GM12878 (cell line): Measurements from ENCODE around the gene CATSPER3. TPM values are rescaled to one million over a fixed set of nuclear protein-coding genes. Genes with fewer than 3 reads are reported as not detected.

ENCODE experiments used
- ATAC-seq: fragments of 200-7000 bp; cut with Tn5 transposase; 3 replicates; pipeline ENCODE4 v1.9.1; 2020; ENCODE audit warnings: mild to moderate bottlenecking, moderate library complexity
- BruUV-seq: library from RNA; stranded (reverse); fragments of 400-500 nt; replicated peaks from 2 replicates; lab custom pipeline; 2021; lab: Mats Ljungman, UMichigan
- CTCF ChIA-PET: fragments of 300-600 bp; sonication (Branson Sonifier 250); formaldehyde crosslinking; extraction: SDS; loops from one replicate; lab custom pipeline; 2021; ENCODE audit warnings: inconsistent platforms; lab: Yijun Ruan, JAX
- POLR2A ChIA-PET: fragments of 350-600 bp; formaldehyde crosslinking; extraction: SDS; loops from one replicate; lab custom pipeline; 2021; ENCODE audit warnings: inconsistent platforms; lab: Charles Lee
- RAD21 ChIA-PET: fragments of 300-600 bp; sonication (Branson Sonifier 250); formaldehyde crosslinking; loops from one replicate; lab custom pipeline; 2023; ENCODE audit warnings: antibody characterized with exemption; ENCODE audit not compliant: unreplicated experiment; lab: Charles Lee
- SMC1A ChIA-PET: fragments of 300-600 bp; sonication (Branson Sonifier 250); formaldehyde crosslinking; loops from one replicate; lab custom pipeline; 2023; ENCODE audit not compliant: unreplicated experiment, uncharacterized antibody; lab: Charles Lee
- DNase-seq: peaks from one replicate; pipeline ENCODE4 v3.0.0-alpha.2; 2011; ENCODE audit warnings: low read depth, low spot score
- FAIRE-seq: peaks from 3 replicates; lab custom pipeline; 2011; peaks lifted over from hg19 to GRCh38; lab: Jason Lieb, UNC
- H2AFZ ChIP-seq: 2 replicates; pipeline ENCODE4 v1.6.0; 2011; ENCODE audit warnings: low read depth, low read length, control low read depth; ENCODE audit not compliant: control insufficient read depth
- H3K27ac ChIP-seq: 2 replicates; pipeline ENCODE4 v1.5.1; 2011; ENCODE audit warnings: control low read depth; ENCODE audit not compliant: control insufficient read depth, insufficient read depth
- H3K27me3 ChIP-seq, 2 experiments: replicated peaks in 1 of 2; 2 replicates each; pipeline versions ENCODE4 v1.6.0 to v1.6.1; 2011; ENCODE audit warnings: low read length in 1 of 2; ENCODE audit not compliant: control insufficient read depth in 2 of 2, insufficient read depth in 2 of 2
- H3K36me3 ChIP-seq, 2 experiments: 2 replicates each; pipeline ENCODE4 v1.5.1; 2011; ENCODE audit warnings: low read length in 1 of 2; ENCODE audit not compliant: control insufficient read depth in 2 of 2, insufficient read depth in 2 of 2
- H3K4me1 ChIP-seq: 2 replicates; pipeline ENCODE4 v1.6.1; 2011; ENCODE audit warnings: mild to moderate bottlenecking, low read length, moderate library complexity, mixed read lengths; ENCODE audit not compliant: control insufficient read depth, insufficient read depth
- H3K4me2 ChIP-seq: 2 replicates; pipeline ENCODE4 v1.6.0; 2011; ENCODE audit warnings: control low read depth; ENCODE audit not compliant: control insufficient read depth, insufficient read depth
- H3K4me3 ChIP-seq: fragments of 200-600 bp; sonication (generic); 2 replicates; pipeline ENCODE4 v1.5.1; 2016
- H3K79me2 ChIP-seq: 2 replicates; pipeline ENCODE4 v1.6.0; 2011; ENCODE audit warnings: low read length; ENCODE audit not compliant: control insufficient read depth, insufficient read depth
- H3K9ac ChIP-seq: 2 replicates; pipeline ENCODE4 v1.8.0; 2011; ENCODE audit warnings: low read length, control low read depth, mixed read lengths; ENCODE audit not compliant: control insufficient read depth, insufficient read depth
- H3K9me3 ChIP-seq: replicated peaks from 3 replicates; pipeline ENCODE4 v1.5.1; 2011; ENCODE audit warnings: mild to moderate bottlenecking, low read length; ENCODE audit not compliant: control insufficient read depth, insufficient read depth
- H4K20me1 ChIP-seq: 2 replicates; pipeline ENCODE4 v1.6.0; 2011; ENCODE audit not compliant: control insufficient read depth, insufficient read depth
- ASH2L ChIP-seq: fragments of 300-600, 200-600 bp; sonication (generic); IDR thresholded peaks from 2 replicates; pipeline ENCODE4 v1.6.1; 2017; ENCODE audit warnings: low read depth, mild to moderate bottlenecking, borderline replicate concordance
- BHLHE40 ChIP-seq, 2 experiments: fragments of 450-650 bp in 1 of 2; IDR thresholded peaks; 2 replicates each; pipeline ENCODE4 v1.6.1; 2011 to 2017; ENCODE audit warnings: low read depth in 2 of 2, borderline replicate concordance in 1 of 2, improper control_type of control experiment in 1 of 2, low read length in 1 of 2, mild to moderate bottlenecking in 1 of 2
- CHD4 ChIP-seq: fragments of 200-600 bp; sonication (generic); IDR thresholded peaks from 2 replicates; pipeline ENCODE4 v1.6.1; 2016; ENCODE audit warnings: mild to moderate bottlenecking
- EZH2 ChIP-seq: IDR thresholded peaks from 2 replicates; pipeline ENCODE4 v1.6.1; 2012; ENCODE audit warnings: low read depth, mild to moderate bottlenecking, control low read depth, inconsistent platforms, low read length, borderline replicate concordance; ENCODE audit not compliant: control insufficient read depth
- RAD51 ChIP-seq: fragments of 450-650 bp; IDR thresholded peaks from 2 replicates; pipeline ENCODE4 v1.6.1; 2016; ENCODE audit warnings: moderate library complexity, mild to moderate bottlenecking, inconsistent platforms
- RELA ChIP-seq: fragments of 450-650 bp; IDR thresholded peaks from 2 replicates; pipeline ENCODE4 v1.8.0; 2014; ENCODE audit warnings: borderline replicate concordance; ENCODE audit not compliant: partially characterized antibody
- SPI1 ChIP-seq: IDR thresholded peaks from 2 replicates; pipeline ENCODE4 v1.6.1; 2011; ENCODE audit warnings: low read depth, mild to moderate bottlenecking, low read length, moderate library complexity, borderline replicate concordance; ENCODE audit not compliant: insufficient read depth
- SUZ12 ChIP-seq: fragments of 200-600 bp; sonication (generic); IDR thresholded peaks from one replicate; pipeline ENCODE4 v1.6.1; 2018; ENCODE audit warnings: antibody characterized with exemption, mild to moderate bottlenecking; ENCODE audit not compliant: unreplicated experiment
- YY1 ChIP-seq: IDR thresholded peaks from 2 replicates; pipeline ENCODE4 v1.6.1; 2011; ENCODE audit warnings: low read depth, mild to moderate bottlenecking, low read length
- WGBS: methylation state at CpG from one replicate; pipeline ENCODE4 v1.1.6; 2016; ENCODE audit warnings: low lambda C conversion rate; ENCODE audit not compliant: insufficient replicate concordance, insufficient coverage; ENCODE audit errors: missing lambda C conversion rate; 5-methylcytosine and 5-hydroxymethylcytosine counted together
- in situ Hi-C: fragments of 300-500 bp; cut with MboI; formaldehyde crosslinking; loops from 9 replicates; pipeline ENCODE4 v1.14.3; 2018; ENCODE audit warnings: mixed read lengths
- intact Hi-C: fragments of 100-400 bp; cut with micrococcal nuclease; formaldehyde crosslinking; loops from one replicate; pipeline ENCODE4 v1.14.2; 2022; ENCODE audit not compliant: unreplicated experiment
- polyA plus RNA-seq, 11 experiments: library from polyadenylated mRNA; depleted of rRNA in 4 of 11; unstranded in 6 of 11; stranded (reverse) in 5 of 11; fragments of >200 nt; fragmentation: Nextera tagmentation in 4 of 11; fragmentation: Illumina TruSeq in 1 of 11; extraction: Ambion mirVana in 4 of 11; extraction: Trizol in 1 of 11; gene quantifications; 1 replicate in 1 of 11; 2 replicates in 10 of 11; pipeline versions ENCODE4 v1.2.1 to v1.2.3, GENCODE V29; 2011 to 2016; ENCODE audit warnings: inconsistent platforms in 2 of 11, missing spikeins in 2 of 11, low read depth in 1 of 11
- total RNA-seq, 4 experiments: library from RNA; depleted of rRNA in 3 of 4; stranded (reverse); fragments of >200 nt in 3 of 4; fragmentation: Illumina TruSeq in 1 of 4; extraction: Trizol in 1 of 4; gene quantifications; 2 replicates each; pipeline versions ENCODE4 v1.2.1 to v1.2.3, GENCODE V29; 2013 to 2021
- TF ChIP-seq, protein P1 (sequence below): fragments of 450-650 bp; IDR thresholded peaks from 2 replicates; pipeline ENCODE4 v1.6.1; 2017; ENCODE audit warnings: antibody characterized with exemption, mild to moderate bottlenecking, moderate library complexity

Gene CATSPER3
- total and polyA plus RNA-seq, 10 of the 15 experiments (the other 5 are each of a cell fraction or from before 2014, with no cell fraction given) = 0.06 to 0.38 (median 0.13) TPM; not detected in 4

GRCh38 chr5:135036405-135036804 is 68.7 kb downstream of the CATSPER3 start:
- BruUV-seq = no TSS peak
- in situ Hi-C loops = no loop called here
- DNase-seq (no peak), ATAC-seq (no peak), FAIRE-seq (no peak)
- Histone ChIP-seq H3K27ac (no peak overlapping the region), H3K4me3 (no peak overlapping the region), H3K9me3 (no peaks in the 10 kb centered on the region), H2AFZ (no peak overlapping the region), H3K36me3 (no peaks in the 10 kb centered on the region), H3K27me3 (peaks cover 33 to 55% of the 10 kb centered on the region in 2 experiments), H4K20me1 (peaks cover 2% of the 10 kb centered on the region; the same call in 1 of the 2 replicates), H3K4me1 (no peaks in the 10 kb centered on the region), H3K9ac (no peak overlapping the region), H3K4me2 (no peak overlapping the region), H3K79me2 (no peaks in the 10 kb centered on the region)
- ChIA-PET POLR2A (no interaction called here), CTCF (no interaction called here), RAD21 (no interaction called here), SMC1A (no interaction called here)
- WGBS = 38% methylated on average over 4 of the region's 4 CpGs
- intact Hi-C loops = no loop called here
- TF ChIP-seq CHD4 (no peak), YY1 (no peak), RAD51 (no peak), RELA (no peak), EZH2 (no peak), BHLHE40 (IDR thresholded peaks at IDR 0.05; ENCODE audit: borderline replicate concordance in 1 of 2, low read depth in 2 of 2, low read length in 1 of 2) (no peak), SPI1 (no peak), ASH2L (no peak), SUZ12 (no peak)
- TF ChIP-seq, protein P1, sequence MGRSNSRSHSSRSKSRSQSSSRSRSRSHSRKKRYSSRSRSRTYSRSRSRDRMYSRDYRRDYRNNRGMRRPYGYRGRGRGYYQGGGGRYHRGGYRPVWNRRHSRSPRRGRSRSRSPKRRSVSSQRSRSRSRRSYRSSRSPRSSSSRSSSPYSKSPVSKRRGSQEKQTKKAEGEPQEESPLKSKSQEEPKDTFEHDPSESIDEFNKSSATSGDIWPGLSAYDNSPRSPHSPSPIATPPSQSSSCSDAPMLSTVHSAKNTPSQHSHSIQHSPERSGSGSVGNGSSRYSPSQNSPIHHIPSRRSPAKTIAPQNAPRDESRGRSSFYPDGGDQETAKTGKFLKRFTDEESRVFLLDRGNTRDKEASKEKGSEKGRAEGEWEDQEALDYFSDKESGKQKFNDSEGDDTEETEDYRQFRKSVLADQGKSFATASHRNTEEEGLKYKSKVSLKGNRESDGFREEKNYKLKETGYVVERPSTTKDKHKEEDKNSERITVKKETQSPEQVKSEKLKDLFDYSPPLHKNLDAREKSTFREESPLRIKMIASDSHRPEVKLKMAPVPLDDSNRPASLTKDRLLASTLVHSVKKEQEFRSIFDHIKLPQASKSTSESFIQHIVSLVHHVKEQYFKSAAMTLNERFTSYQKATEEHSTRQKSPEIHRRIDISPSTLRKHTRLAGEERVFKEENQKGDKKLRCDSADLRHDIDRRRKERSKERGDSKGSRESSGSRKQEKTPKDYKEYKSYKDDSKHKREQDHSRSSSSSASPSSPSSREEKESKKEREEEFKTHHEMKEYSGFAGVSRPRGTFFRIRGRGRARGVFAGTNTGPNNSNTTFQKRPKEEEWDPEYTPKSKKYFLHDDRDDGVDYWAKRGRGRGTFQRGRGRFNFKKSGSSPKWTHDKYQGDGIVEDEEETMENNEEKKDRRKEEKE = no peak
